Endodermal cell (in vitro differentiated cells): ENCODE results near the gene AGBL3. TPM values are rescaled to one million over a fixed set of nuclear protein-coding genes. Genes with fewer than 3 reads are reported as not detected.

Experiments used
- DNase-seq: peaks from one replicate; pipeline ENCODE4 v3.0.0-alpha.2; 2017
- H3K27ac ChIP-seq: 2 replicates; pipeline ENCODE4 v1.5.1; 2013; ENCODE audit warnings: mild to moderate bottlenecking, low read depth, low read length, moderate library complexity
- H3K27me3 ChIP-seq: 2 replicates; pipeline ENCODE4 v1.6.1; 2013; ENCODE audit warnings: mild to moderate bottlenecking, low read length, moderate library complexity; ENCODE audit not compliant: insufficient read depth, control insufficient read depth, poor library complexity, severe bottlenecking
- H3K36me3 ChIP-seq: 2 replicates; pipeline ENCODE4 v1.7.0; 2013; ENCODE audit warnings: mild to moderate bottlenecking, low read length, moderate library complexity; ENCODE audit not compliant: control insufficient read depth, insufficient read depth
- H3K4me1 ChIP-seq: one replicate; pipeline ENCODE4 v1.7.0; 2013; ENCODE audit warnings: low read length; ENCODE audit not compliant: control insufficient read depth, insufficient read depth
- H3K4me3 ChIP-seq: 2 replicates; pipeline ENCODE4 v1.5.1; 2013; ENCODE audit warnings: mild to moderate bottlenecking, low read length, moderate library complexity
- H3K9ac ChIP-seq: 2 replicates; pipeline ENCODE4 v1.6.1; 2013; ENCODE audit warnings: mild to moderate bottlenecking, low read length, moderate library complexity; ENCODE audit not compliant: poor library complexity, severe bottlenecking; ENCODE audit errors: extremely low read depth
- H3K9me3 ChIP-seq: 2 replicates; pipeline ENCODE4 v1.6.1; 2013; ENCODE audit warnings: mild to moderate bottlenecking, low read length, moderate library complexity; ENCODE audit not compliant: control insufficient read depth
- H3K27ac Mint-ChIP-seq: 2 replicates; pipeline ENCODE4 v1.8.0; 2020; ENCODE audit warnings: mixed read lengths
- H3K27me3 Mint-ChIP-seq: 2 replicates; pipeline ENCODE4 v1.8.0; 2021; ENCODE audit warnings: mild to moderate bottlenecking, mixed read lengths; ENCODE audit not compliant: insufficient read depth
- H3K36me3 Mint-ChIP-seq: 2 replicates; pipeline ENCODE4 v1.8.0; 2020; ENCODE audit warnings: low read depth, mixed read lengths
- H3K4me1 Mint-ChIP-seq: 2 replicates; pipeline ENCODE4 v1.8.0; 2020; ENCODE audit warnings: mixed read lengths
- H3K4me3 Mint-ChIP-seq: 2 replicates; pipeline ENCODE4 v1.8.0; 2020; ENCODE audit warnings: mild to moderate bottlenecking, moderate library complexity, mixed read lengths
- H3K9me3 Mint-ChIP-seq: 2 replicates; pipeline ENCODE4 v1.8.0; 2020; ENCODE audit warnings: mild to moderate bottlenecking, mixed read lengths
- WGBS, 2 experiments: methylation state at CpG; one replicate each; pipeline versions ENCODE4 v1.1.5 to v1.1.7; 2013; ENCODE audit warnings: missing lambda C conversion rate in 2 of 2, mixed read lengths in 1 of 2; ENCODE audit not compliant: insufficient coverage in 1 of 2, insufficient read length in 1 of 2; 5-methylcytosine and 5-hydroxymethylcytosine counted together
- total RNA-seq, 2 donors: library from RNA; stranded (reverse); fragmentation: NEBNext Ultra II Directional in 1 of 2; extraction: Animal tissue kit (Norgen Biotek cat#: 25700) in 1 of 2; gene quantifications; 2 replicates in 1 of 2; 3 replicates in 1 of 2; pipeline ENCODE4 v1.2.1, GENCODE V29; 2021
- TF ChIP-seq, protein P1 (sequence below): fragments of 200-600 bp; sonication (generic); conservative IDR thresholded peaks from 2 replicates; pipeline ENCODE4 v1.5.0; 2021; ENCODE audit warnings: antibody characterized with exemption, mild to moderate bottlenecking

Gene AGBL3
- total RNA-seq, 2 donors from 2014 or later = 2.6 to 5.0 TPM

GRCh38 chr7:135079068-135079467 lies 92.8 kb downstream of the AGBL3 start:
- Mint-ChIP-seq H3K27ac (no peak overlapping the region), H3K36me3 (no peaks in the 10 kb centered on the region), H3K4me3 (no peak overlapping the region), H3K4me1 (peaks cover 2% of the 10 kb centered on the region), H3K27me3 (no peaks in the 10 kb centered on the region), H3K9me3 (peaks cover 4% of the 10 kb centered on the region)
- TF ChIP-seq, protein P1, sequence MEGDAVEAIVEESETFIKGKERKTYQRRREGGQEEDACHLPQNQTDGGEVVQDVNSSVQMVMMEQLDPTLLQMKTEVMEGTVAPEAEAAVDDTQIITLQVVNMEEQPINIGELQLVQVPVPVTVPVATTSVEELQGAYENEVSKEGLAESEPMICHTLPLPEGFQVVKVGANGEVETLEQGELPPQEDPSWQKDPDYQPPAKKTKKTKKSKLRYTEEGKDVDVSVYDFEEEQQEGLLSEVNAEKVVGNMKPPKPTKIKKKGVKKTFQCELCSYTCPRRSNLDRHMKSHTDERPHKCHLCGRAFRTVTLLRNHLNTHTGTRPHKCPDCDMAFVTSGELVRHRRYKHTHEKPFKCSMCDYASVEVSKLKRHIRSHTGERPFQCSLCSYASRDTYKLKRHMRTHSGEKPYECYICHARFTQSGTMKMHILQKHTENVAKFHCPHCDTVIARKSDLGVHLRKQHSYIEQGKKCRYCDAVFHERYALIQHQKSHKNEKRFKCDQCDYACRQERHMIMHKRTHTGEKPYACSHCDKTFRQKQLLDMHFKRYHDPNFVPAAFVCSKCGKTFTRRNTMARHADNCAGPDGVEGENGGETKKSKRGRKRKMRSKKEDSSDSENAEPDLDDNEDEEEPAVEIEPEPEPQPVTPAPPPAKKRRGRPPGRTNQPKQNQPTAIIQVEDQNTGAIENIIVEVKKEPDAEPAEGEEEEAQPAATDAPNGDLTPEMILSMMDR = no peak
- H3K9ac ChIP-seq = no peak overlapping the region
- H3K27ac ChIP-seq = no peak overlapping the region
- DNase-seq = no peak
- no peaks in the 10 kb centered on the region for H3K9me3 ChIP-seq
- no peaks in the 10 kb centered on the region for H3K27me3 ChIP-seq
- H3K36me3 ChIP-seq = no peaks in the 10 kb centered on the region
- no peak overlapping the region for H3K4me3 ChIP-seq
- H3K4me1 ChIP-seq = no peaks in the 10 kb centered on the region

GRCh38 chr7:135083005-135083404 lies 96.7 kb downstream of the AGBL3 start:
- peaks cover 7% of the 10 kb centered on the region for H3K9me3 Mint-ChIP-seq
- no peak overlapping the region for H3K27ac Mint-ChIP-seq
- Histone ChIP-seq H3K4me1 (no peaks in the 10 kb centered on the region), H3K27ac (no peak overlapping the region), H3K9me3 (peaks cover 15% of the 10 kb centered on the region), H3K36me3 (no peaks in the 10 kb centered on the region), H3K27me3 (no peaks in the 10 kb centered on the region), H3K9ac (no peak overlapping the region), H3K4me3 (no peak overlapping the region)
- H3K27me3 Mint-ChIP-seq = no peaks in the 10 kb centered on the region
- no peaks in the 10 kb centered on the region for H3K36me3 Mint-ChIP-seq
- H3K4me3 Mint-ChIP-seq = no peak overlapping the region
- TF ChIP-seq, protein P1 = no peak
- H3K4me1 Mint-ChIP-seq = no peaks in the 10 kb centered on the region
- WGBS, 2 experiments = 0% methylated on average over 1 of the region's 1 CpG
- no peak for DNase-seq

GRCh38 chr7:135088566-135088965 lies 102.3 kb downstream of the AGBL3 start:
- TF ChIP-seq, protein P1 = no peak
- no peak overlapping the region for H3K4me3 Mint-ChIP-seq
- peaks cover 20% of the 10 kb centered on the region for H3K9me3 Mint-ChIP-seq
- Histone ChIP-seq H3K36me3 (no peaks in the 10 kb centered on the region), H3K27me3 (no peaks in the 10 kb centered on the region), H3K4me1 (no peaks in the 10 kb centered on the region), H3K9me3 (peaks cover 24% of the 10 kb centered on the region), H3K27ac (no peak overlapping the region), H3K4me3 (no peak overlapping the region), H3K9ac (no peak overlapping the region)
- H3K36me3 Mint-ChIP-seq = no peaks in the 10 kb centered on the region
- no peak for DNase-seq
- 80 to 100% methylated on average over 1 of the region's 1 CpG for WGBS, 2 experiments
- H3K27ac Mint-ChIP-seq = no peak overlapping the region
- H3K27me3 Mint-ChIP-seq = no peaks in the 10 kb centered on the region
- no peaks in the 10 kb centered on the region for H3K4me1 Mint-ChIP-seq
